ENCODE results near the gene SLFN12L. TPM values are rescaled to one million over a fixed set of nuclear protein-coding genes. Genes with fewer than 3 reads are reported as not detected.

Gene SLFN12L
- total RNA-seq, 1 experiment from 2014 or later: not detected

DNA sequence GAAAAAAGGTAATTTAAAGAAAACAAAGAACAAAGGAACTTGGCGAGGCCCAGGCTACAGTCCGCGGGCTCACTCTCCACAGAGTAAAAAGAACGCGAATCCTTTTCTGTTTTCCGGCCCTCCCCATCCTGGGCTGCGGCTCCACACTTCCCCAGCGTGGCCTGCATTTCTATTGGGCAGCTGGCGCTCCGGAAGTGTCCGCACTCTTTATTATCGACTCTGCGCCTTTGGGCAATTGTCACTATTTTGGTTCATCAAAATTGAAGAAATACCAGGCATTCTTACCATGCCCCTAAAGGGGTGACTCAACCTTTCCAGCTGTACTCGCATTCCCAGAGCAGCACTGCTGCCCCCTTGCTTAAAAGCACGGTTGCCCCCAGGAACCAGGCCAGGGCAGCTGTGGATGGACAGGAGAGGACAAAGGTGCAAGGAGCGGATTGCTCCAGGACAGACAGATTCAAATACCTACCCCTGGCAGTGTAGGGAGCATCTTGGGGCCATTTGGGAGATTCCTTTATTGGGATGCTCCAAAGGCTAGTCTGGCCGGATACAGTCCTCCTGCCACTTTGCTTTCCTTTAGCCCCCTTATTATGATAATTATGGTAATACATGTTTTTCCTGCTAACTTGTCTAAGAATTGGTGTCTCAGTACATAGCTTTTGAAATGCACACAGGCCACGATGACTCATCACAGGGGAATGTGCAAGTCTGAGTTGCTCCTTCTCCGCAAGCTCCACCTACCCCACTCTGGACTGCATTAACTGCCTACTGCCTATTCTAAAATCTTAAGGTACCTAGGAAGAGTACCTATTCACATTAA lies 104.2 kb downstream of the SLFN12L start:
- peak; percentile 98 for DNase-seq (ENCODE audit: low read depth)

DNA sequence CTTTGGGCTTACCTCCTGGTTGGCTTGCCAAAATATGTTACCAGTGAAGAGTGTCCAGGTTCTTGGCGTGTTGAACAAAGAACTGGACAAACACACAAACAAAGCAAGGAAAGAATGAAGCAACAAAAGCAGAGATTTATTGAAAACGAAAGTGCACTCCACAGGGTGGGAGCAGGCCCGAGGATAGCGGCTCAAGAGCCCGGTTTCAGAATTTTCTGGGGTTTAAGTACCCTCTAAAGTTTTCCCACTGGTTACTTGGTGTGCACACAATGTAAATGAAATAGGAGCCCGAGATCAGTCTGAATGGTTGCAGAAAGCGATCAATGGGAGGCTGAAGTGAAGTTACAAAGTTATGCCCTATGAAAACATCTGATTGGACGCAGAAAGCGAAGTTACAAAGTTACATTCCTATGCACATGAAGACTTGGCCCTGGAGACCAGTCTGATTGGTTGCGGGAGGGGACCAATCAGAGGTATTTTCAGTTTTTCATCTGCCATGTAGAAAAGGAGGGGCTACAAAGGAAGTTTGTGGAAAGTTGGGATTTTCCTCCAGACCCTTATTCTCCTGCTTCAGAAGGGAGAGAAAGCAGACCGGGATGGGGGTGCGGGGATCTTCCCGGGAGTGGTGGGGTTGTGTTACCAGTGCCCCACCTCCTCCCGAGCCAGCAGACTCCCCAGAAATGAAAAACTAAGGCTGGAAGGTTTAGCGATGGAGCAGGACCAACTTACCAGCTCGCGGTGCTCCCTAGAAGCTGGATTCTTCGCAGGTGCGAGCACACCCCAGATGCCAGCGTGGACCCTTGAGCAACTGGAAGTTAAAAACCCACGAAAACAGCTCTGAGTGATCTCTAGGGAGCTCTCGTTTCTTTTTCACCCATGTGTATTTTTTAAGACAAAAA lies 105.1 kb downstream of the SLFN12L start, which contains the start of gene SLFN12:
Gene SLFN12, minus strand, starts transcription at position 325 of the 899 bp plus-strand sequence. CDS start 9,472 bp downstream, outside the sequence.
- DNase-seq (ENCODE audit: low read depth): peak; percentile 95

DNA sequence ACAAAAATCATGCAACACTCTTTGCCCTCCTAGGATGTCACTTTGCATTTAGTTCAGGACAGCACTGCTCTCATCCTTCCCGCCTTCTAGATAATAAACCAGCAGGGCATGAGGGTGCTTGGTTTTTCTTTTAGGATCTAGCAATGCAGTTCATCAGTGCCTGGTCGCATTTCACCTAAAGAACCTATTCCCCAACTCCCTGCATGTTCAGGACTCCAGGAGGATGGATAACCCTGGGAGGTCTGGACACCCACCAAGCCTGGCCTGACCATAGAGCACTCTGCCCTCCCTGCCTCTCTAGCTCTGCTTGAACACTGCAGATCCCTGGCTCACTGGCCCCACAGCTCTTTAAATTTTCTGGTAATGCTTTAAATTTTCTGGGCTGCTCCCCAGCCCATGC lies 107.8 kb downstream of the SLFN12L start:
- no peak for DNase-seq (ENCODE audit: low read depth)

DNA sequence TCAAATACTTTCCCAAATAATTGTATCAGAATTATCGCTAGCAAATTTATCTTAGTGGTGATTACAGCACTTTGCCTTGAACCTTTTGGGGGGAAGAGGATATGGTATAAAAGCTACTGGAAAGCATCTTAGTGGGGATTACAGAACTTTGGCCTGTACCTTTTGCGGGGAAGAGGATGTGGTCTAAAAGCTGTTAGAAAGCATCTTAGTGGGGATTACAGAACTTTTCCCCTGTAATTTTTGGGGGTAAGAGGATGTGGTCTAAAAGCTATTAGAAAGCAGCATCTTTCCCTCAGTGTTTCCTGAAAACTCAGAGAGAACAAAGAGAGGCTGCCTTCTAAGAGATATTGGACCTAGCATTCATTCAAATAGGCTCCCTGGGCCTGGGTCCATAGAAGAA lies 109.2 kb downstream of the SLFN12L start:
- no peak for DNase-seq (ENCODE audit: low read depth)

DNA sequence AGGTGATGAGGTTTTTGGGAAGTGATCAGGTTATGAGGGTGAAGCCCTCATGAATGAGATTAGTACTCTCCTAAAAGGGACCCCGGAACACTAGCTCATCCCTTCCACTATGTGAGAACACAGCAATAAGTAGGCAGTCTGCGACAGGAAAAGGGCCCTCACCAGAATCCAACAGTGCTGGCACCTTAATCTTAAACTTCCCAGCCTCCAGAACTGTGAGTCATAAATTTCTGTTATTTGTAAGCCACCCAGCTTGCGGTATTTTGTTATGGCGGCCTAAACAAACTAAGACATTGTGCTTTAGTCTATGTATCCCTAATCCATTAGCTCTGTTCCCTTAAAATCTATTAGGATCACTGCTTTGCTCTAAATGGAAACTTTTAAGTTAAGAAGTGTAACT lies 113.7 kb downstream of the SLFN12L start:
- peak; percentile 51 for DNase-seq (ENCODE audit: low read depth)

Small RNAs within 50 kb of the gene (small RNA-seq; reads per million reads assigned to genes)
- gene AC015911.1 (not detected), gene SNORD7 (36.2 reads per million, percentile 94 among the genes with 10 or more reads in this experiment)

Other genes with a start within 250 kb of the SLFN12L start
- gene SLFN11, start 164.1 kb downstream of the SLFN12L start, total RNA-seq (2014; rRNA removed; shearing (Covaris generic)): 16.0 and 18.5 TPM in 2 replicates
- gene SLFN12, start 105.2 kb downstream of the SLFN12L start, total RNA-seq (2014; rRNA removed; shearing (Covaris generic)): 7.7 and 13.3 TPM in 2 replicates
- gene SLFN13, start 88.9 kb downstream of the SLFN12L start, total RNA-seq (2014; rRNA removed; shearing (Covaris generic)): 0.43 and 0.80 TPM in 2 replicates
- not detected in 2 replicates for gene SLFN14, start 23.1 kb upstream of the SLFN12L start, total RNA-seq (2014; rRNA removed; shearing (Covaris generic))
- gene PEX12, start 40.9 kb upstream of the SLFN12L start, total RNA-seq (2014; rRNA removed; shearing (Covaris generic)): 8.8 and 9.9 TPM in 2 replicates
- gene AP2B1, start 49.6 kb upstream of the SLFN12L start, total RNA-seq (2014; rRNA removed; shearing (Covaris generic)): 66.7 and 130 TPM in 2 replicates
- 6.8 and 7.6 TPM in 2 replicates for gene RASL10B, start 194.0 kb upstream of the SLFN12L start, total RNA-seq (2014; rRNA removed; shearing (Covaris generic))
- gene GAS2L2, start 215.6 kb upstream of the SLFN12L start, total RNA-seq (2014; rRNA removed; shearing (Covaris generic)): 0.05 TPM in 1 of 2 replicates, not detected in the other
- not detected in 2 replicates for gene C17orf50, start 223.2 kb upstream of the SLFN12L start, total RNA-seq (2014; rRNA removed; shearing (Covaris generic))

All from HT1080 (cell line).